PC-9 (cell line): Measurements from ENCODE around the gene ADAT3. TPM values are rescaled to one million over a fixed set of nuclear protein-coding genes. Genes with fewer than 3 reads are reported as not detected.

ENCODE experiments used
- BruUV-seq: library from RNA; stranded (reverse); fragments of 400-500 nt; replicated peaks from 2 replicates; lab custom pipeline; 2021; lab: Mats Ljungman, UMichigan
- CTCF ChIA-PET: fragments of 300-600 bp; sonication (Branson Sonifier 250); formaldehyde crosslinking; loops from one replicate; lab custom pipeline; 2022; ENCODE audit warnings: antibody characterized with exemption; lab: Charles Lee
- POLR2A ChIA-PET: fragments of 300-600 bp; sonication (Branson Sonifier 250); formaldehyde crosslinking; loops from one replicate; lab custom pipeline; 2022; ENCODE audit warnings: antibody characterized with exemption; ENCODE audit not compliant: unreplicated experiment; lab: Charles Lee
- DNase-seq, 2 experiments: peaks; one replicate each; pipeline versions ENCODE4 v3.0.0 to v3.0.0-alpha.2; 2015 to 2022; ENCODE audit warnings: mixed read lengths in 1 of 2
- H2AFZ ChIP-seq: fragments of 200-600 bp; sonication (generic); 2 replicates; pipeline ENCODE4 v1.8.1; 2017; ENCODE audit warnings: antibody characterized with exemption
- H3F3A ChIP-seq: fragments of 200-600 bp; sonication (generic); 2 replicates; pipeline ENCODE4 v1.8.1; 2017; ENCODE audit warnings: antibody characterized with exemption, mild to moderate bottlenecking, low read depth; ENCODE audit not compliant: insufficient read depth
- H3K27ac ChIP-seq: fragments of 200-600 bp; sonication (generic); 2 replicates; pipeline ENCODE4 v1.6.1; 2016; ENCODE audit warnings: mixed run types
- H3K27me3 ChIP-seq: fragments of 200-600 bp; sonication (generic); 2 replicates; pipeline ENCODE4 v1.6.1; 2016; ENCODE audit warnings: low read depth, mixed run types; ENCODE audit not compliant: insufficient read depth
- H3K36me3 ChIP-seq: fragments of 200-600 bp; sonication (generic); 2 replicates; pipeline ENCODE4 v1.6.1; 2016; ENCODE audit warnings: low read depth, mixed run types
- H3K4me1 ChIP-seq: fragments of 200-600 bp; sonication (generic); replicated peaks from 2 replicates; pipeline ENCODE4 v1.6.1; 2016; ENCODE audit warnings: mixed run types; ENCODE audit not compliant: insufficient read depth
- H3K4me2 ChIP-seq: fragments of 200-600 bp; sonication (generic); 2 replicates; pipeline ENCODE4 v1.6.1; 2017; ENCODE audit warnings: mixed run types
- H3K4me3 ChIP-seq: fragments of 200-600 bp; sonication (generic); 2 replicates; pipeline ENCODE4 v1.6.1; 2016; ENCODE audit warnings: mixed run types
- H3K79me2 ChIP-seq: fragments of 200-600 bp; sonication (generic); 2 replicates; pipeline ENCODE4 v1.6.1; 2017; ENCODE audit warnings: low read depth, mixed run types
- H3K9me2 ChIP-seq: fragments of 200-600 bp; sonication (generic); 2 replicates; pipeline ENCODE4 v1.8.1; 2017; ENCODE audit warnings: mild to moderate bottlenecking; ENCODE audit not compliant: insufficient read depth
- H3K9me3 ChIP-seq: fragments of 200-600 bp; sonication (generic); 2 replicates; pipeline ENCODE4 v1.8.1; 2016; ENCODE audit warnings: low read depth; ENCODE audit not compliant: insufficient read depth
- H4K20me1 ChIP-seq: fragments of 200-600 bp; sonication (generic); 2 replicates; pipeline ENCODE4 v1.8.1; 2017; ENCODE audit not compliant: insufficient read depth
- EZH2 ChIP-seq: fragments of 200-600 bp; sonication (generic); IDR thresholded peaks from 2 replicates; pipeline ENCODE4 v1.8.0; 2017; ENCODE audit warnings: antibody characterized with exemption, low read depth
- intact Hi-C: fragments of 100-400 bp; cut with micrococcal nuclease; formaldehyde crosslinking; loops from one replicate; pipeline ENCODE4 v1.10.0; 2022; ENCODE audit not compliant: unreplicated experiment
- total RNA-seq: library from RNA; stranded (reverse); gene quantifications from 2 replicates; pipeline ENCODE4 v1.2.3, GENCODE V29; 2021
- TF ChIP-seq, protein P1 (sequence below): fragments of 200-600 bp; sonication (generic); conservative IDR thresholded peaks from 2 replicates; pipeline ENCODE4 v1.6.1; 2017; ENCODE audit warnings: mixed run types, antibody characterized with exemption, mild to moderate bottlenecking, moderate library complexity

Gene ADAT3
- total RNA-seq, 1 experiment from 2014 or later, result 7.8 TPM

GRCh38 chr19:1936916-1937610 is 31.9 kb downstream of the ADAT3 start:
- H3K4me2 ChIP-seq, result no peak overlapping the region
- ChIA-PET POLR2A (no interaction called here), CTCF (interaction anchor here (0.6 kb wide), 1 partner anchor 9 kb away, joined by 6 read pairs; no protein-coding TSS in a partner anchor)
- H3K9me2 ChIP-seq, result no peaks in the 10 kb centered on the region
- peaks cover 6% of the 10 kb centered on the region; the same call in 1 of the 2 replicates for H3F3A ChIP-seq
- no peaks in the 10 kb centered on the region for H4K20me1 ChIP-seq
- H3K4me1 ChIP-seq, result peaks cover 15% of the 10 kb centered on the region
- H3K27me3 ChIP-seq, result no peaks in the 10 kb centered on the region
- intact Hi-C loops, result no loop called here
- no TSS peak for BruUV-seq
- no peak overlapping the region for H3K27ac ChIP-seq
- H2AFZ ChIP-seq, result no peak overlapping the region
- H3K4me3 ChIP-seq, result no peak overlapping the region
- no peak for TF ChIP-seq EZH2
- TF ChIP-seq, protein P1, sequence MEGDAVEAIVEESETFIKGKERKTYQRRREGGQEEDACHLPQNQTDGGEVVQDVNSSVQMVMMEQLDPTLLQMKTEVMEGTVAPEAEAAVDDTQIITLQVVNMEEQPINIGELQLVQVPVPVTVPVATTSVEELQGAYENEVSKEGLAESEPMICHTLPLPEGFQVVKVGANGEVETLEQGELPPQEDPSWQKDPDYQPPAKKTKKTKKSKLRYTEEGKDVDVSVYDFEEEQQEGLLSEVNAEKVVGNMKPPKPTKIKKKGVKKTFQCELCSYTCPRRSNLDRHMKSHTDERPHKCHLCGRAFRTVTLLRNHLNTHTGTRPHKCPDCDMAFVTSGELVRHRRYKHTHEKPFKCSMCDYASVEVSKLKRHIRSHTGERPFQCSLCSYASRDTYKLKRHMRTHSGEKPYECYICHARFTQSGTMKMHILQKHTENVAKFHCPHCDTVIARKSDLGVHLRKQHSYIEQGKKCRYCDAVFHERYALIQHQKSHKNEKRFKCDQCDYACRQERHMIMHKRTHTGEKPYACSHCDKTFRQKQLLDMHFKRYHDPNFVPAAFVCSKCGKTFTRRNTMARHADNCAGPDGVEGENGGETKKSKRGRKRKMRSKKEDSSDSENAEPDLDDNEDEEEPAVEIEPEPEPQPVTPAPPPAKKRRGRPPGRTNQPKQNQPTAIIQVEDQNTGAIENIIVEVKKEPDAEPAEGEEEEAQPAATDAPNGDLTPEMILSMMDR, result no peak
- H3K36me3 ChIP-seq, result no peaks in the 10 kb centered on the region
- no peak for DNase-seq
- H3K9me3 ChIP-seq, result no peaks in the 10 kb centered on the region
- peaks cover 7% of the 10 kb centered on the region for H3K79me2 ChIP-seq

- H3K4me2 ChIP-seq, result no peak overlapping the region
- CTCF ChIA-PET, result no interaction called here
- no peak for TF ChIP-seq EZH2
- TF ChIP-seq, protein P1, result no peak
- peaks cover 4% of the 10 kb centered on the region; the same call in 1 of the 2 replicates for H4K20me1 ChIP-seq
- H3K4me3 ChIP-seq, result no peak overlapping the region
- no peak overlapping the region for H2AFZ ChIP-seq
- intact Hi-C loops, result no loop called here
- POLR2A ChIA-PET, result no interaction called here
- H3K4me1 ChIP-seq, result peaks cover 15% of the 10 kb centered on the region
- peaks cover 17% of the 10 kb centered on the region for H3K79me2 ChIP-seq
- no peak for DNase-seq
- no peaks in the 10 kb centered on the region for H3K36me3 ChIP-seq
- peaks cover 6% of the 10 kb centered on the region; the same call in 1 of the 2 replicates for H3F3A ChIP-seq
- H3K27me3 ChIP-seq, result no peaks in the 10 kb centered on the region
- BruUV-seq, result no TSS peak
- H3K27ac ChIP-seq, result no peak overlapping the region
- H3K9me3 ChIP-seq, result no peaks in the 10 kb centered on the region
- H3K9me2 ChIP-seq, result no peaks in the 10 kb centered on the region
These were observed 32.9 kb downstream of the ADAT3 start for GRCh38 chr19:1938071-1938470.

- BruUV-seq, result no TSS peak
- no peaks in the 10 kb centered on the region for H3K9me2 ChIP-seq
- H3K9me3 ChIP-seq, result no peaks in the 10 kb centered on the region
- H3K4me3 ChIP-seq, result peak within 1 kb of the TSS; percentile 88
- intact Hi-C loops, result no loop called here
- H3K79me2 ChIP-seq, result peaks cover 45% of the 10 kb centered on the region
- peaks cover 26% of the 10 kb centered on the region; the same call in 1 of the 2 replicates for H4K20me1 ChIP-seq
- TF ChIP-seq, protein P1, result no peak
- TF ChIP-seq EZH2, result no peak
- H3F3A ChIP-seq, result peaks cover 6% of the 10 kb centered on the region; the same call in 1 of the 2 replicates
- no peaks in the 10 kb centered on the region for H3K27me3 ChIP-seq
- H3K4me1 ChIP-seq, result peaks cover 6% of the 10 kb centered on the region
- ChIA-PET POLR2A (no interaction called here), CTCF (interaction anchor here (0.6 kb wide), 1 partner anchor 39 kb away, joined by 12 read pairs; no protein-coding TSS in a partner anchor)
- H3K36me3 ChIP-seq, result no peaks in the 10 kb centered on the region
- peak within 1 kb of the TSS; percentile 91 for H3K4me2 ChIP-seq
- DNase-seq, result no peak
- peak within 1 kb of the TSS; percentile 79 for H2AFZ ChIP-seq
- H3K27ac ChIP-seq, result peak within 1 kb of the TSS; percentile 68
These were observed 36.2 kb downstream of the ADAT3 start, which contains the start of gene CSNK1G2 for GRCh38 chr19:1941146-1942077. CSNK1G2 (plus strand) TSS chr19:1941172; CDS start chr19:1969773, 28,601 bp downstream.
